Endothelial cell of umbilical vein (primary cell): ENCODE measurements around the gene NUP62CL. TPM values are rescaled to one million over a fixed set of nuclear protein-coding genes. Genes with fewer than 3 reads are reported as not detected.

Experiments
- BruUV-seq: library from RNA; stranded (reverse); fragments of 400-500 nt; replicated peaks from 2 replicates; lab custom pipeline; 2021; lab: Mats Ljungman, UMichigan
- CTCF ChIA-PET: fragments of 300-600, 350-600 bp; sonication (Branson Sonifier 250); formaldehyde crosslinking; loops from one replicate; lab custom pipeline; 2021; ENCODE audit warnings: antibody characterized with exemption, inconsistent platforms; lab: Charles Lee
- POLR2A ChIA-PET: fragments of 300-600, 350-600 bp; sonication (Branson Sonifier 250); formaldehyde crosslinking; loops from one replicate; lab custom pipeline; 2021; ENCODE audit warnings: antibody characterized with exemption, inconsistent platforms; lab: Charles Lee
- DNase-seq: peaks from one replicate; pipeline ENCODE4 v3.0.0-alpha.2; 2011; ENCODE audit warnings: low read depth, low spot score
- FAIRE-seq: peaks from 2 replicates; lab custom pipeline; 2011; peaks lifted over from hg19 to GRCh38; lab: Jason Lieb, UNC
- H2AFZ ChIP-seq: 2 replicates; pipeline ENCODE4 v1.6.0; 2012; ENCODE audit warnings: low read depth, low read length, control low read depth, inconsistent platforms
- H3K27ac ChIP-seq: 2 replicates; pipeline ENCODE4 v1.5.1; 2011; ENCODE audit warnings: low read depth, mild to moderate bottlenecking, control low read depth, low read length, moderate library complexity; ENCODE audit not compliant: insufficient read depth
- H3K27me3 ChIP-seq, 2 experiments: 2 replicates each; pipeline versions ENCODE4 v1.6.0 to v1.6.1; 2011; ENCODE audit warnings: low read length in 2 of 2, mixed read lengths in 1 of 2; ENCODE audit not compliant: control insufficient read depth in 2 of 2, insufficient read depth in 2 of 2
- H3K36me3 ChIP-seq, 2 experiments: 2 replicates in 1 of 2; 3 replicates in 1 of 2; pipeline ENCODE4 v1.5.1; 2011; ENCODE audit warnings: low read length in 2 of 2, mild to moderate bottlenecking in 1 of 2, moderate library complexity in 1 of 2; ENCODE audit not compliant: control insufficient read depth in 2 of 2, insufficient read depth in 2 of 2; ENCODE audit errors: extremely low read depth in 1 of 2
- H3K4me1 ChIP-seq: 3 replicates; pipeline ENCODE4 v1.5.1; 2011; ENCODE audit warnings: mild to moderate bottlenecking, low read length; ENCODE audit not compliant: control insufficient read depth, insufficient read depth; ENCODE audit errors: extremely low read depth
- H3K4me2 ChIP-seq: 2 replicates; pipeline ENCODE4 v1.6.1; 2011; ENCODE audit warnings: low read length, control low read depth, mixed read lengths; ENCODE audit not compliant: insufficient read depth
- H3K4me3 ChIP-seq, 3 experiments: fragments of 200-600 bp in 1 of 3; sonication (generic), shearing (Covaris generic) in 1 of 3; replicated peaks in 1 of 3; 2 replicates each; pipeline ENCODE4 v1.5.1; 2011 to 2016; ENCODE audit warnings: control low read depth in 3 of 3, low read length in 3 of 3, mild to moderate bottlenecking in 2 of 3, inconsistent platforms in 1 of 3, low read depth in 1 of 3, moderate library complexity in 1 of 3; ENCODE audit not compliant: insufficient read depth in 1 of 3
- H3K79me2 ChIP-seq: 2 replicates; pipeline ENCODE4 v1.6.0; 2012; ENCODE audit warnings: low read length, inconsistent platforms; ENCODE audit not compliant: control insufficient read depth, insufficient read depth
- H3K9ac ChIP-seq: replicated peaks from 2 replicates; pipeline ENCODE3; 2011; ENCODE audit warnings: low read length, control low read depth; ENCODE audit not compliant: insufficient read depth; ENCODE audit errors: extremely low read depth
- H3K9me1 ChIP-seq: replicated peaks from 3 replicates; pipeline ENCODE4 v1.6.0; 2011; ENCODE audit warnings: mild to moderate bottlenecking, low read length; ENCODE audit not compliant: control insufficient read depth, insufficient read depth; ENCODE audit errors: extremely low read depth
- H3K9me3 ChIP-seq: replicated peaks from 2 replicates; pipeline ENCODE4 v1.5.1; 2012; ENCODE audit warnings: low read length, inconsistent platforms; ENCODE audit not compliant: control insufficient read depth, insufficient read depth
- H4K20me1 ChIP-seq: replicated peaks from 2 replicates; pipeline ENCODE3; 2011; ENCODE audit warnings: mild to moderate bottlenecking, low read length; ENCODE audit not compliant: control insufficient read depth, insufficient read depth; ENCODE audit errors: extremely low read depth
- EZH2 ChIP-seq: IDR thresholded peaks from 2 replicates; pipeline ENCODE4 v1.6.1; 2012; ENCODE audit warnings: borderline replicate concordance, low read depth, mild to moderate bottlenecking, moderate library complexity, low read length, inconsistent platforms; ENCODE audit not compliant: severe bottlenecking
- FOS ChIP-seq: IDR thresholded peaks from 2 replicates; pipeline ENCODE4 v1.6.1; 2011; ENCODE audit warnings: mild to moderate bottlenecking, low read length, moderate library complexity, borderline replicate concordance; ENCODE audit not compliant: insufficient read depth
- GATA2 ChIP-seq: IDR thresholded peaks from 2 replicates; pipeline ENCODE4 v1.7.0; 2011; ENCODE audit warnings: low read depth, mild to moderate bottlenecking, moderate library complexity, mixed read lengths, low read length; ENCODE audit not compliant: insufficient read length, insufficient read depth
- JUN ChIP-seq: IDR thresholded peaks from 2 replicates; pipeline ENCODE4 v1.6.1; 2011; ENCODE audit warnings: borderline replicate concordance, low read depth; ENCODE audit not compliant: insufficient read length, insufficient read depth
- MAX ChIP-seq: IDR thresholded peaks from 2 replicates; pipeline ENCODE4 v1.6.1; 2011; ENCODE audit not compliant: insufficient read depth, insufficient read length
- MYC ChIP-seq: IDR thresholded peaks from one replicate; pipeline ENCODE4 v1.6.1; 2011; ENCODE audit warnings: mild to moderate bottlenecking, low read depth, low read length
- POLR2A ChIP-seq: IDR thresholded peaks from 2 replicates; pipeline ENCODE4 v1.6.1; 2012; ENCODE audit warnings: low read depth, mild to moderate bottlenecking, control low read depth, low read length
- POLR2AphosphoS5 ChIP-seq: IDR thresholded peaks from 2 replicates; pipeline ENCODE4 v1.6.1; 2012; ENCODE audit warnings: low read depth, mild to moderate bottlenecking, control low read depth, low read length, moderate library complexity; ENCODE audit not compliant: insufficient read depth
- dilution Hi-C: fragments of 300-500 bp; cut with MboI; formaldehyde crosslinking; loops from one replicate; pipeline ENCODE4 v1.15.0; 2019; ENCODE audit warnings: low sequenced_read_pairs; ENCODE audit not compliant: extremely low pct_ligation_motif_present
- intact Hi-C: fragments of 100-400 bp; cut with micrococcal nuclease; formaldehyde crosslinking; loops from one replicate; pipeline ENCODE4 v1.10.0; 2022
- polyA plus RNA-seq, 4 experiments: library from polyadenylated mRNA; depleted of rRNA in 3 of 4; stranded (reverse) in 3 of 4; unstranded in 1 of 4; fragments of >200 nt; gene quantifications; 2 replicates each; pipeline versions ENCODE4 v1.2.1 to v1.2.3, GENCODE V29; 2011 to 2012; ENCODE audit warnings: missing spikeins in 1 of 4
- total RNA-seq: library from RNA; stranded (reverse); gene quantifications from 2 replicates; pipeline ENCODE4 v1.2.3, GENCODE V29; 2021
- TF ChIP-seq, protein P1 (sequence below), 2 donors: IDR thresholded peaks; 1 replicate in 1 of 2; 2 replicates in 1 of 2; pipeline ENCODE4 v1.5.1; 2011; ENCODE audit warnings: low read length in 2 of 2, mild to moderate bottlenecking in 2 of 2, moderate library complexity in 2 of 2, control low read depth in 1 of 2, inconsistent platforms in 1 of 2, low read depth in 1 of 2; ENCODE audit not compliant: insufficient read depth in 1 of 2; ENCODE audit errors: extremely low read depth in 1 of 2

Gene NUP62CL
- total and polyA plus RNA-seq, 2 donors (not counting 3 experiments of a cell fraction or from before 2014, with no cell fraction given): not detected

DNA sequence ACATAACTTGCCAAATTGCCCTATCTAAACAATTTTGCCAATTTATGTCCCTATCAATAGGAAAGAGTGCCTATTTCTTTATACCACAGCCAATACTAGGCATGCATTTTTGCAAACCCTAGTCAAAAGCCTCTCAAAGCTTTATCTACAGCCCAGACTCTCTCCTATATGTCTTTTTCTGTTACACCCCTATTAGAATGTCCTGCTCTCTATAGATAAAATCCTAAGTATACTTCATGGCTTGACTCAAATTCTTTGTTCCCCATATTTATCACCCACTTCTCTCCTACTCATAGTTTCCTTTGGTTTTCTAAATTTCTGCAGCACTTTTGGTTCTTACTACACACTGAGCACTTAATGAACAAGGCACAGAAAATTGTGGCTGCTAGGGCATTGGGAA is 38.0 kb downstream of the NUP62CL start:
- H3K36me3 ChIP-seq: no peaks in the 10 kb centered on the region
- FAIRE-seq (no peak), DNase-seq (no peak)
- ChIA-PET CTCF (no interaction called here), POLR2A (no interaction called here)
- dilution Hi-C loops: no loop called here
- H3K79me2 ChIP-seq: no peaks in the 10 kb centered on the region
- BruUV-seq: no TSS peak
- H3K27ac ChIP-seq: no peak overlapping the region
- H2AFZ ChIP-seq: no peak overlapping the region
- no peaks in the 10 kb centered on the region for H3K4me1 ChIP-seq
- H3K4me2 ChIP-seq: no peak overlapping the region
- H3K9me1 ChIP-seq: no peaks in the 10 kb centered on the region
- no peak for TF ChIP-seq EZH2
- TF ChIP-seq POLR2A: no peak
- no peak for TF ChIP-seq GATA2
- no peak for TF ChIP-seq MAX
- TF ChIP-seq POLR2AphosphoS5: no peak
- no peak for TF ChIP-seq MYC
- TF ChIP-seq, protein P1, sequence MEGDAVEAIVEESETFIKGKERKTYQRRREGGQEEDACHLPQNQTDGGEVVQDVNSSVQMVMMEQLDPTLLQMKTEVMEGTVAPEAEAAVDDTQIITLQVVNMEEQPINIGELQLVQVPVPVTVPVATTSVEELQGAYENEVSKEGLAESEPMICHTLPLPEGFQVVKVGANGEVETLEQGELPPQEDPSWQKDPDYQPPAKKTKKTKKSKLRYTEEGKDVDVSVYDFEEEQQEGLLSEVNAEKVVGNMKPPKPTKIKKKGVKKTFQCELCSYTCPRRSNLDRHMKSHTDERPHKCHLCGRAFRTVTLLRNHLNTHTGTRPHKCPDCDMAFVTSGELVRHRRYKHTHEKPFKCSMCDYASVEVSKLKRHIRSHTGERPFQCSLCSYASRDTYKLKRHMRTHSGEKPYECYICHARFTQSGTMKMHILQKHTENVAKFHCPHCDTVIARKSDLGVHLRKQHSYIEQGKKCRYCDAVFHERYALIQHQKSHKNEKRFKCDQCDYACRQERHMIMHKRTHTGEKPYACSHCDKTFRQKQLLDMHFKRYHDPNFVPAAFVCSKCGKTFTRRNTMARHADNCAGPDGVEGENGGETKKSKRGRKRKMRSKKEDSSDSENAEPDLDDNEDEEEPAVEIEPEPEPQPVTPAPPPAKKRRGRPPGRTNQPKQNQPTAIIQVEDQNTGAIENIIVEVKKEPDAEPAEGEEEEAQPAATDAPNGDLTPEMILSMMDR (IDR thresholded peaks at IDR 0.05; ENCODE audit: extremely low read depth in 1 of 2, insufficient read depth in 1 of 2, low read depth in 1 of 2, low read length in 2 of 2): no peak
- TF ChIP-seq JUN: no peak
- TF ChIP-seq FOS: no peak
- H3K4me3 ChIP-seq: no peak overlapping the region
- H3K27me3 ChIP-seq: no peaks in the 10 kb centered on the region
- no peaks in the 10 kb centered on the region for H3K9me3 ChIP-seq
- H3K9ac ChIP-seq: no peak overlapping the region
- intact Hi-C loops: no loop called here
- H4K20me1 ChIP-seq: no peaks in the 10 kb centered on the region
